Measurements from ENCODE around the gene NOTCH3.

The NOTCH3 gene

DNA sequence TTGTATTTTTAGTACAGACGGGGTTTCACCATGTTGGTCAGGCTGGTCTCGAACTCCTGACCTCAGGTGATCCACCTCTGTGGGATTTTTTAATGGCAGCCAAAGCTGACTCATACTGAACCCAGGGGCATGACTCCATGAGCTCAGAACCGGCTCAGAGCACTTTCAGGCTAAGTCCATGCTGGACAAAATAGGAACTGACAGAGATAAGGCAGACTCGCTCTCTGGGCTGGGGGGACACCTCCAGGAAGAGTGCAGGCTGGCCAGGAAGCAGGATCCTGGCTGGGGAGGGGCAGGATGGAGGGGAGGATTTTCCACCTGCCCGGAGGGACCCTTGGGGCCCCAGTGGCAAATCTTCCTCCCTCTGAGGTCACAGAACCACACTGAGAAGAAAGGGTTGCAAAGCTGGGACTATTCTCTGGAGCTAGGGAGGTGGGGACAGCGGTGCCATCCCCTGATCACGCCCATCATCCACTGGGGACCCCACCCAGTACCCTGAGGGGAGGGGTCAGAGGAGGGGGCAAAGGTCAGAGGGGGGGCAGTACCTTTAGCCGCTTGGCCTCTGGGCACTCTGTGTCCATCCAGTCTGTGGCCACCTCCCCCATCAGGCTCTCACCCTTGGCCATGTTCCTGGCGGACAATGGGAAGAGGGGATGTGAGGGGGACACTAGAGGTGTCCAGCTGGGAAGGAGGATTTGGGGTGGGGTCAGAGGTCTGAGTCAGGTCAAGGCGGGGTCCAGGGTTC is 31.1 kb downstream of the NOTCH3 start:
- no peak overlapping the region for H3K27ac Mint-ChIP-seq
- H3K9me3 Mint-ChIP-seq (ENCODE audit: low read depth), result no peaks in the 10 kb centered on the region
- H3K4me1 Mint-ChIP-seq (ENCODE audit: low read depth), result no peaks in the 10 kb centered on the region
- no peak overlapping the region for H3K4me3 Mint-ChIP-seq
- no peaks in the 10 kb centered on the region for H3K27me3 Mint-ChIP-seq
- no peaks in the 10 kb centered on the region for H3K36me3 Mint-ChIP-seq

DNA sequence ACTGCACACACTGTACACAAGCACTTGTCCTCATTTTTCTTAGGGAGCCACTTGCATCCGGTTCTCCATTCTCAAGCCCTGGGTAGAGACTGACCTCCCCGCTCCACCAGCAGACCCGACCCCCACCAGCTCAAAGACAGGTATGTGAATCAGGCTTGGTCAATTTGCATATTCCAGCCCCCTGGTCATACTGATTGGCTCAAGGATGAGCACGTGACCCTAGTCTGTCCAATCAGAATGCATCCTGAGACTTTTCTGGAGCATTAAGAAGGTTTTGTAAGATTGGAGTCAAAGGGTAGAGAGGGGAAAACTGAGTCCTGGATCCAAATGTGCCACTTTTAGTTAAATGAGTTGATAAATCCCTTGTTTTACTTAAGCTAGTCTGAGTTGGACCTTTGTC is 34.1 kb downstream of the NOTCH3 start:
- H3K4me3 Mint-ChIP-seq, result no peak overlapping the region
- H3K9me3 Mint-ChIP-seq (ENCODE audit: low read depth), result no peaks in the 10 kb centered on the region
- no peaks in the 10 kb centered on the region for H3K4me1 Mint-ChIP-seq (ENCODE audit: low read depth)
- H3K27ac Mint-ChIP-seq, result no peak overlapping the region
- H3K27me3 Mint-ChIP-seq, result no peaks in the 10 kb centered on the region
- no peaks in the 10 kb centered on the region for H3K36me3 Mint-ChIP-seq

DNA sequence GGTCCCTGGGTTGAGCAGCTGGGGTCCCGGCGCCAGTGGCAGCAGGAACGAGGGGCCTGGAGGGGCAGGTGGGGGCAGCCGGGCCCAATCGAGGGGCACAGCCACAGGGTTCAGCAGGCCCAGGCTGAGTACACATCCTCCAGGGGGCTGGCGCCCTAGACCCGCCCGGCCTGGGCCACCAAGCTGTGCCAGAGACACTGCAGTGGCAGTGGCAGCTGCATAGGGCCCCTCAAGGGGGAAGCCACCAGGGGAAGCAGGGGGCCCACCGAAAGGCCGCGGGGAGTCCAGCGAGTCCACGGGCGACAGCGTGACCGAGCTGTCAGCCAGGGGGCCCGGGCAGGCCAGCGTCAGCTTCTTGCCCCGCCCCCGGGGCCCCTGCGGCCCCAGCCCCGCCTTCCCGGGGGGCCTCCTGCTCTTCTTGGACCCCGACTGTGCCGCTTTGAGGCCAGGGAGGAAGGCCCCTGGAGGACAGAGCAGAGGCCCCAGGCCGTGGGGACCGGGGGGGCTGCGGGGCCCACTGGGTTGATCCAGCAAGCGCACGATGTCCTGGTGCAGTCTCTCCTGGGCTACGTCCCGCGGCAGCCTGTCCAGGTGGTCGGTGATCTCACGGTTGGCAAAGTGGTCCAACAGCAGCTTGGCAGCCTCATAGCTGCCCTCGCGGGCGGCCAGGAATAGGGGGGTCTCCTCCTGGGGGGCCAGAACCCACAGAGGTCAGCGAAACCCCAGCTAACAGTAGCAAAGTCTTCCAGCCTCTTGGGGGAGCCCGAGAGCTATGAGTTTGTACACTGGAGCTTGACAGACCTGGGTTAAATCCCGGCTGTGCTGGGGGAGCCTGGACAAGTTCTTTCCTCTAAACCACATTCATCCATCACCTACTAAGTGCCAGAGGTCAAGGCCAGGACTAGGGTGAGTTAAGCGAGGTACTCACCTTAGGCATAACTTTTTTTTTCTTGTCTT is 39.5 kb downstream of the NOTCH3 start:
- H3K4me3 Mint-ChIP-seq, result no peak overlapping the region
- H3K4me1 Mint-ChIP-seq (ENCODE audit: low read depth), result no peaks in the 10 kb centered on the region
- H3K27ac Mint-ChIP-seq, result no peak overlapping the region
- H3K27me3 Mint-ChIP-seq, result no peaks in the 10 kb centered on the region
- H3K9me3 Mint-ChIP-seq (ENCODE audit: low read depth), result no peaks in the 10 kb centered on the region
- H3K36me3 Mint-ChIP-seq, result no peaks in the 10 kb centered on the region

DNA sequence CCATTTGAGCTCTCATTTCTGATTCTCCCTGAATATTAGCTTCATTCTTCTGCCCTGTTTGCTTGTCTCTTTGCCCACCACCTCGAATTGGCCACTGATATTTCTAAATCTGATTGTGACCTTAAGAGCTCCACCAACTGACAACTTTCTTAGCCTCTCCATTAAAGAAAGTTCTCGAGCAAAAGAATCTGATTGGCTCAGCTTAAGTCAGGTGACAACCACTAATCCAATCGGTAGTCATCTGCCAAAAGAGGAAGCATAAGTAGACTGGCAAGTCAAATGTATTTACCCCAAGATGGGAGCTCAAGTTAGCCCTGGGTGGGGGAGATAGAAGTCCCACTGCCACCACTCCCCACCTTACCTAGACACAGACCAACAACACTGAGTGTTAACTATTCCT is 41.5 kb downstream of the NOTCH3 start:
- Mint-ChIP-seq H3K4me1 (ENCODE audit: low read depth) (no peaks in the 10 kb centered on the region), H3K4me3 (no peak overlapping the region), H3K9me3 (ENCODE audit: low read depth) (no peaks in the 10 kb centered on the region), H3K36me3 (no peaks in the 10 kb centered on the region), H3K27ac (no peak overlapping the region), H3K27me3 (peaks cover 2% of the 10 kb centered on the region)

DNA sequence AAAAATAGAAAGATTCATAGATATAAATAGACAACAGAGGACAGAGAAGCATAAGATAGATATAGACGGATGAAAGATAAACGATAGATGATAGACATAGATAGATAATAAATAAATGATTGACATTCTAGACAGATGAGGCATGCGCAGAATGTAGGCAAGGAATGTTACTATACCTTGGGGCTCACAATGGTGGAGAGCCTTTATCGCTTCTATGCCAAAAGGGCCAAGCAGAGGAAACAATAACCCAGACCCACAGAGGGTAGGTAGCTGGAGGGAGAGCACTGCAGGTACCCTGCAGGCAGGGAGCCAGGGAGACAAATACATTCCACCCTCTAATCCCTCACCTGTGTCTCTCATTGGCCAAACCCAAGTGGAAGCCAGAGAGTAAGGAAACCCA is 44.4 kb downstream of the NOTCH3 start:
- peaks cover 2% of the 10 kb centered on the region for H3K27me3 Mint-ChIP-seq
- no peaks in the 10 kb centered on the region for H3K9me3 Mint-ChIP-seq (ENCODE audit: low read depth)
- H3K4me3 Mint-ChIP-seq, result no peak overlapping the region
- no peaks in the 10 kb centered on the region for H3K36me3 Mint-ChIP-seq
- no peak overlapping the region for H3K27ac Mint-ChIP-seq
- no peaks in the 10 kb centered on the region for H3K4me1 Mint-ChIP-seq (ENCODE audit: low read depth)

DNA sequence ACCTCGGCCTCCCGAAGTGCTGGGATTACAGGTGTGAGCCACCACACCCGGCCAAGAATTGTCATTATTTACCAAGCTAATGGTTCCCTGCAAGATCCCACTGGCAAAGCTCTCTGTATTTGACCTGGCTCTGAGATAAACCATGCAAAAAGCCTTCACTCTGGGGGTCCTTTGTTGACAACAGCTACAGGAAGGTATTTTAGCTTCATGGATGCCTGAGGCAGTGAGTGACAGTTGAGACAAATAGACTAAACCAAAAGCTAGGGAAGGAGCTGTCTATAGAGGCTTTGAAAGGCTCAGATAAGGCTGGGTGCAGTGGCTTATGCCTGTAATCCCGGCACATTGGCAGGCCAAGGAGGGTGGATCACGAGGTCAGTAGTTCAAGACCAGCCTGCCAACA is 45.5 kb downstream of the NOTCH3 start:
- no peak overlapping the region for H3K27ac Mint-ChIP-seq
- no peaks in the 10 kb centered on the region for H3K36me3 Mint-ChIP-seq
- H3K4me1 Mint-ChIP-seq (ENCODE audit: low read depth), result peaks cover 2% of the 10 kb centered on the region
- no peak overlapping the region for H3K4me3 Mint-ChIP-seq
- H3K9me3 Mint-ChIP-seq (ENCODE audit: low read depth), result no peaks in the 10 kb centered on the region
- peaks cover 3% of the 10 kb centered on the region for H3K27me3 Mint-ChIP-seq

DNA sequence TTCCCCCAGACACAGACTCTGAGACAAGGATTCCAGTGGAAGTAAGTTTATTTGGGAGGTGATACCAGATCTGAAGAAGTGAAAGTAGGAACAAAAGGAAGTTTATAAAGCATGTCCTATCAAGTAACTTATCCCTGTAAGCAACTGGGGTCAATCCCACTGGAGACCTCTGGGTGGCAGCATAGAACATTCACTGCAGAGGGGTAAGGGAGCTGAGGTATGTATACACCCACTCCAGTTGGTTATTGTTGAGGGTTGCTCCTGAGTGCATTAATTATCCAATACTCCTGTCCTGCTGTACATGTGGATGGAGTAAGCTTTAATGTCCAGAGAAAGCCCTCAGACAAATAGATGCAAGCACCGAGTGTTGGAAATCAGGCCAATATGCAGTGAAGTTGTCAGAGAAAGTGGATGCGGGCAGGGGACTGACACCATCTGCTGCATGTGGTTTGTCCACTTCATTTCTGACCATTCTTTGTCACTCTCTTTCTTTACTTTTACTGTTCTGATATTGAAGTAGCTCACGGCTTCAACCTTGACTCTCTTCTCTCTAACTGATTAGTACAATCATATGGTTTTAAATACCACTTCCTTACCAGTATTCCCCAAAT is 46.7 kb downstream of the NOTCH3 start:
- no peaks in the 10 kb centered on the region for H3K9me3 Mint-ChIP-seq (ENCODE audit: low read depth)
- H3K4me3 Mint-ChIP-seq, result no peak overlapping the region
- H3K27me3 Mint-ChIP-seq, result peaks cover 3% of the 10 kb centered on the region
- H3K4me1 Mint-ChIP-seq (ENCODE audit: low read depth), result peaks cover 2% of the 10 kb centered on the region
- H3K27ac Mint-ChIP-seq, result no peak overlapping the region
- no peaks in the 10 kb centered on the region for H3K36me3 Mint-ChIP-seq

DNA sequence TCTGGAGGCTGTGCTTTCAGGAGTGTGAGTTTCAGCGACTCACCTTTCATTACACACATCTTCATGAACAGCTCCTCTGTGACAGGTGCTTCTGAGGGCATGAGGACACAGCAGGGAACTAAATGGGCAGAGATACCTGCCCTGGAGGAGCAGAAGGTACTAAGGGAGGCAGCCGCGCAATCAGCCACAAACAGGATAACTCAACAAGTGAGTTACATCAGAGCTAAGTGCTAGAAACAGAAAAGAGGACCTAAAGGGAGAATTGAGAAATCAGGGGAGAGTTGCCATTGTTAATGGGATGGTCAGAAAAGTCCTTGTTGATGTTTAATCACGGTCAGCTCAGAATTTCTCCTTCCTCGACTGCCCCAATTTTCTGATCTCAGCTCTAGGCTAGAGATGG is 51.1 kb downstream of the NOTCH3 start:
- Mint-ChIP-seq H3K27me3 (peaks cover 3% of the 10 kb centered on the region), H3K9me3 (ENCODE audit: low read depth) (no peaks in the 10 kb centered on the region), H3K27ac (no peak overlapping the region), H3K4me1 (ENCODE audit: low read depth) (peaks cover 8% of the 10 kb centered on the region), H3K4me3 (no peak overlapping the region), H3K36me3 (no peaks in the 10 kb centered on the region)

DNA sequence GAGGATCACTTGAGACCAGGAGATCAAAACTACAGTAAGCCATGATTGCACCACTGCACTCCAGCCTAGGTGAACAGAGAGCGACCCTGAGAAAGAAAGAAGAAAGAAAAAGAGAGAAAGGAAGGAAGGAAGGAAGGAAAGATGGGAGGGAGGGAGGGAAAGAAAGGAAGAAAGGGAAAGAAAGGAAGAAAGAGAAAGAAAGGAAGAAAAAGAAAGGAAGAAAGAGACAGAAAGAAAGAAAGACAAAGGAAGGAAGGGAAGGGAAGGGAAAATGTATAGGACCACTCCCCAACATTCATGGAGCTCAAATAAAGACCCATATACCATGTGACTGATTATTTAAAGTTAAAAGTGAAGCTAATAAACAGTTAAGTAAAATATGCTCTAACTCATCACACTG is 53.7 kb downstream of the NOTCH3 start:
- Mint-ChIP-seq H3K27ac (no peak overlapping the region), H3K9me3 (ENCODE audit: low read depth) (no peaks in the 10 kb centered on the region), H3K36me3 (no peaks in the 10 kb centered on the region), H3K4me1 (ENCODE audit: low read depth) (peaks cover 8% of the 10 kb centered on the region), H3K27me3 (peaks cover 2% of the 10 kb centered on the region), H3K4me3 (no peak overlapping the region)

DNA sequence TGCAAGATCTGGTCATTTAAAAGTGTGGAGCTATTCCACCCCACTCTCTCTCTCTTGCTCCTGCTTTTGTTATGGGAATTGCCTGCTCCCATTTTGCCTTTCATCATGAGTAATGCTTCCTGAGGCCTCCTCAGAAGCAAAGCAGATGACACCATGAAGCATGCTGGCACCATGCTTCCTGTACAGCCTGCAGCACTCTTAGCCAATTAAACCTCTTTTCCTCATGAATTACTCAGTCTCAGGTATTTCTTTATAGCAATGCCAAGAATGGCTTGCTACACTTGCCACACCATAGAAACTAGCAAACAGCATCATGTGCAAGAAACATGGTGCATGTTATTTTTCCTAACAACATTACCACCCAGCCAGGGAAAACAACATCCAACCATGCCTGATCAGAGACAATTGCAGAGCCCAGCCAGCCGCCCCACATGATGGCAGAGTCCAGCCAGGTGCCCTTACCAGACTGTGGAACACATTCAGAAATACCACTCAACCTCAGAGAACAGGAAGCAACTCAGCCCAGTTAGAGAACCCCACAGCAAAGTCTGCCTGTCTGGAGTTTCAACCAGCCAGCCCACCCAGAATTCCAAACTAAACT is 56.6 kb downstream of the NOTCH3 start:
- no peak overlapping the region for H3K4me3 Mint-ChIP-seq
- peaks cover 3% of the 10 kb centered on the region for H3K9me3 Mint-ChIP-seq (ENCODE audit: low read depth)
- peaks cover 3% of the 10 kb centered on the region for H3K36me3 Mint-ChIP-seq
- no peak overlapping the region for H3K27ac Mint-ChIP-seq
- peaks cover 5% of the 10 kb centered on the region for H3K4me1 Mint-ChIP-seq (ENCODE audit: low read depth)
- H3K27me3 Mint-ChIP-seq, result no peaks in the 10 kb centered on the region

DNA sequence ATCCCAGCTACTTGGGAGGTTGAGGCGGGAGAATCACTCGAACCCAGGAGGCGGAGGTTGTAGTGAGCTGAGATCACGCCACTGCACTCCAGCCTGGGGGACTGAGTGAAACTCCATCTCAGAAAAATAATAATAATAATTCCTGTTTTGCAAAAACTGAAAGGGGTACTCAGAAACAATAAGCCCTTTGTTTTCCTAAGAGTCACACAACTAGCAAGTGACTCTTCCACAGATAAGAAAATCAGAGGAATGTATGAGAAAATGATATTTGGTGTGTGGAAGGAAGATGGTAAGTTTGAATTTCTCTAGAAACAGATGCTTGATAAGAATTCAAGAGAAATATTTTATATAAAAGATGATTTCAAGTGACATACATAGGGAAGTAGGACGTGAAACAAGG is 58.5 kb downstream of the NOTCH3 start:
- H3K4me1 Mint-ChIP-seq (ENCODE audit: low read depth), result peaks cover under 1% of the 10 kb centered on the region
- H3K36me3 Mint-ChIP-seq, result peaks cover 3% of the 10 kb centered on the region
- peaks cover 3% of the 10 kb centered on the region for H3K9me3 Mint-ChIP-seq (ENCODE audit: low read depth)
- H3K27me3 Mint-ChIP-seq, result no peaks in the 10 kb centered on the region
- H3K4me3 Mint-ChIP-seq, result no peak overlapping the region
- H3K27ac Mint-ChIP-seq, result no peak overlapping the region

DNA sequence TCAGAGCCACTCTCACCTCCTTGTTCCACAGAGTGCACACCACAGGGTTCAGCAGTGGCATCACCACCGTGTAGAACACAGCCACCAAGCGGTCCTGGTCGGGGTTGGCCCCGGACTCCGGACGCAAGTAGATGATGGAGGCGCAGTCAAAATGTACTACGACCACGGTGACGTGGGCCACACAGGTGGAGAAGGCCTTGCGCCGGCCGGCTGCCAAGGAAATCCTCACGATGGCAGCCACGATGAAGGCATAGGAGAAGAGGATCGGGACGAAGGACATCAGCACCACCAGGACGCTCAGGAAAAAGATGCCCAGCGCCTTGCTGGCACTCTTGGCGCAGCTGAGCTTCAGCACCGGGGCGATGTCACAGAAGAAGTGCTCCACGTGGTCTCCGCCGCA is 59.7 kb downstream of the NOTCH3 start:
- Mint-ChIP-seq H3K27ac (no peak overlapping the region), H3K4me3 (no peak overlapping the region), H3K9me3 (ENCODE audit: low read depth) (peaks cover 3% of the 10 kb centered on the region), H3K4me1 (ENCODE audit: low read depth) (no peaks in the 10 kb centered on the region), H3K36me3 (peaks cover 3% of the 10 kb centered on the region), H3K27me3 (no peaks in the 10 kb centered on the region)

DNA sequence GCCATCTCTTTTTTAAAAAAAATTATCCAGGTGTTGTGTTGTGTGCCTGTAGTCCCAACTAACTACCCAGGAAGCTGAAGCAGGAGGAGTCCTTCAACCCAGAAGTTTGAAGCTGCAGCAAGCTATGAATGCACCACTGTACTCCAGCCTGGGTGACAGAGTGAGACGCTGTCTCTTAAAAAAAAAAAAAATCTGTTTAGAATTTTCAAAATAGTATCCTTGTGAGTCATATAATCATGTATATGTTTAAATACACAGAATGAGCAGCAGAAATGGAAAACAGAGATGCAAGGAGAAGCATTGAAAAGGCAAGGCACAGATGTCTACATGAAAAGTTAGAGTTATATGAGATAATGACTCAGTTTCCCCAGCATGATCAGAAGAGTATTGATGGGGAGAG is 62.4 kb downstream of the NOTCH3 start:
- Mint-ChIP-seq H3K9me3 (ENCODE audit: low read depth) (peaks cover 3% of the 10 kb centered on the region), H3K27ac (no peak overlapping the region), H3K4me1 (ENCODE audit: low read depth) (no peaks in the 10 kb centered on the region), H3K36me3 (peaks cover 3% of the 10 kb centered on the region), H3K4me3 (no peak overlapping the region), H3K27me3 (no peaks in the 10 kb centered on the region)

DNA sequence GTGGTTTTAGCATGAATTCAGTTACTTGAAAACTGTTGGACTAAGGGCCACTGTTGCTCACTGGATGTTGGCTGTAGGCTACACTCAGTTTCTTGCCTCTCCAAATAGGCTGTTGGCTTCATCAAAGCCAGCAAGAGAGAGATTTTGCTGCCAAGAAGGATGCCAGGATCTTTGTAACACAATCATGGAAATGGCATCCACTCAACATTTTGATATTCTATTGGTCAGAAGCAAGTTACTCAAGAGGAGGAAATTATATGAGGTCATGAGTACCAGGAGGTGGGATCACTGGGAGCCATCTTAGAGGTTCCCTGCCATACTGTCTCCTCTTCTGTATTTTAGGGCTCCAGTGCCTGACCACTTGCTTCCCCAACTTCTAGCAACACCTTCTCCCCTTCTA is 63.0 kb downstream of the NOTCH3 start:
- Mint-ChIP-seq H3K9me3 (ENCODE audit: low read depth) (peaks cover 3% of the 10 kb centered on the region), H3K27me3 (no peaks in the 10 kb centered on the region), H3K4me3 (no peak overlapping the region), H3K36me3 (peaks cover 3% of the 10 kb centered on the region), H3K27ac (no peak overlapping the region), H3K4me1 (ENCODE audit: low read depth) (no peaks in the 10 kb centered on the region)

All from activated naive CD8-positive, alpha-beta T cell (primary cell).